H1 (cell line): ENCODE measurements around the gene LSM10. TPM values are rescaled to one million over a fixed set of nuclear protein-coding genes. Genes with fewer than 3 reads are reported as not detected.

ENCODE experiments used
- CTCF ChIA-PET: fragments of 300-600 bp; sonication (Branson Sonifier 250); formaldehyde crosslinking; loops from one replicate; lab custom pipeline; 2021; ENCODE audit not compliant: partially characterized antibody; lab: Charles Lee
- POLR2A ChIA-PET: fragments of 300-600 bp; sonication (Branson Sonifier 250); formaldehyde crosslinking; loops from one replicate; lab custom pipeline; 2021; ENCODE audit warnings: inconsistent platforms; ENCODE audit not compliant: partially characterized antibody; lab: Charles Lee
- DNase-seq, 2 experiments: peaks; one replicate each; pipeline versions ENCODE4 v3.0.0 to v3.0.0-alpha.2; 2010 to 2022; ENCODE audit warnings: low spot score in 2 of 2, low read depth in 1 of 2, mixed read lengths in 1 of 2
- FAIRE-seq: peaks from 2 replicates; lab custom pipeline; 2011; peaks lifted over from hg19 to GRCh38; lab: Jason Lieb, UNC
- H2AFZ ChIP-seq: 2 replicates; pipeline ENCODE4 v1.8.1; 2012; ENCODE audit warnings: low read length, inconsistent platforms
- H2AK5ac ChIP-seq: 2 replicates; pipeline ENCODE4 v1.6.1; 2013; ENCODE audit warnings: low read depth, low read length
- H2BK120ac ChIP-seq: replicated peaks from 2 replicates; pipeline ENCODE3; 2013; ENCODE audit warnings: low read depth, low read length, inconsistent platforms
- H2BK12ac ChIP-seq: 2 replicates; pipeline ENCODE4 v1.6.1; 2013; ENCODE audit warnings: low read depth, low read length
- H2BK15ac ChIP-seq: 2 replicates; pipeline ENCODE4 v1.6.1; 2013; ENCODE audit warnings: low read length
- H2BK20ac ChIP-seq: 2 replicates; pipeline ENCODE4 v1.6.1; 2013; ENCODE audit warnings: low read length
- H2BK5ac ChIP-seq: 2 replicates; pipeline ENCODE4 v1.6.1; 2013; ENCODE audit warnings: low read depth, low read length
- H3K14ac ChIP-seq: 2 replicates; pipeline ENCODE4 v1.6.1; 2013; ENCODE audit warnings: inconsistent platforms; ENCODE audit not compliant: insufficient read length
- H3K18ac ChIP-seq: 2 replicates; pipeline ENCODE4 v1.6.1; 2013; ENCODE audit warnings: low read length; ENCODE audit errors: extremely low read depth
- H3K23ac ChIP-seq: 2 replicates; pipeline ENCODE4 v1.6.1; 2013; ENCODE audit warnings: inconsistent platforms; ENCODE audit not compliant: insufficient read length
- H3K23me2 ChIP-seq: 2 replicates; pipeline ENCODE4 v1.6.1; 2013; ENCODE audit warnings: low read depth, low read length
- H3K27ac ChIP-seq: 2 replicates; pipeline ENCODE4 v1.6.1; 2011; ENCODE audit warnings: low read depth, low read length, inconsistent platforms
- H3K27me3 ChIP-seq, 4 experiments: replicated peaks in 1 of 4; 1 replicate in 1 of 4; 2 replicates in 3 of 4; pipeline versions ENCODE4 v1.6.1 to v1.8.1; 2011 to 2013; ENCODE audit warnings: low read length in 3 of 4, mild to moderate bottlenecking in 3 of 4, inconsistent platforms in 2 of 4, mixed read lengths in 2 of 4, moderate library complexity in 1 of 4; ENCODE audit not compliant: control insufficient read depth in 3 of 4, insufficient read depth in 3 of 4; ENCODE audit errors: extremely low read depth in 1 of 4
- H3K36me3 ChIP-seq, 4 experiments: 2 replicates each; pipeline versions ENCODE4 v1.6.1 to v1.8.1; 2011 to 2013; ENCODE audit warnings: mild to moderate bottlenecking in 4 of 4, low read length in 3 of 4, moderate library complexity in 2 of 4, control low read depth in 1 of 4, inconsistent platforms in 1 of 4; ENCODE audit not compliant: insufficient read depth in 4 of 4, control insufficient read depth in 2 of 4
- H3K4ac ChIP-seq: replicated peaks from 2 replicates; pipeline ENCODE3; 2013; ENCODE audit warnings: low read length, low read depth, mixed read lengths, inconsistent platforms; ENCODE audit not compliant: insufficient read length
- H3K4me1 ChIP-seq, 4 experiments: replicated peaks in 1 of 4; 1 replicate in 1 of 4; 2 replicates in 3 of 4; pipeline versions ENCODE4 v1.6.1 to v1.8.1; 2011 to 2013; ENCODE audit warnings: low read length in 3 of 4, inconsistent platforms in 2 of 4, mixed read lengths in 1 of 4; ENCODE audit not compliant: insufficient read depth in 4 of 4, control insufficient read depth in 3 of 4
- H3K4me2 ChIP-seq, 2 experiments: 2 replicates each; pipeline versions ENCODE4 v1.6.1 to v1.8.1; 2011 to 2013; ENCODE audit warnings: low read depth in 2 of 2, low read length in 2 of 2, control low read depth in 1 of 2, inconsistent platforms in 1 of 2, mild to moderate bottlenecking in 1 of 2; ENCODE audit not compliant: insufficient read depth in 1 of 2
- H3K4me3 ChIP-seq, 4 experiments: fragments of 200-600, 300-600 bp in 1 of 4; sonication (generic), shearing (Covaris generic), sonication (Bioruptor Twin) in 1 of 4; 2 replicates each; pipeline versions ENCODE4 v1.5.1 to v1.8.1; 2011 to 2016; ENCODE audit warnings: low read length in 4 of 4, low read depth in 3 of 4, control low read depth in 2 of 4, inconsistent platforms in 2 of 4, mild to moderate bottlenecking in 2 of 4, mixed read lengths in 1 of 4, moderate library complexity in 1 of 4; ENCODE audit not compliant: insufficient read depth in 2 of 4; ENCODE audit errors: extremely low read depth in 1 of 4
- H3K56ac ChIP-seq: replicated peaks from 2 replicates; pipeline ENCODE3; 2013; ENCODE audit warnings: low read depth, mild to moderate bottlenecking, mixed read lengths, low read length, inconsistent platforms; ENCODE audit not compliant: insufficient read length
- H3K79me1 ChIP-seq: 2 replicates; pipeline ENCODE4 v1.6.1; 2013; ENCODE audit warnings: low read depth, low read length, control low read depth
- H3K79me2 ChIP-seq, 2 experiments: 2 replicates each; pipeline versions ENCODE4 v1.6.1 to v1.8.1; 2012 to 2013; ENCODE audit warnings: low read length in 2 of 2, mild to moderate bottlenecking in 2 of 2, inconsistent platforms in 1 of 2; ENCODE audit not compliant: insufficient read depth in 2 of 2, control insufficient read depth in 1 of 2
- H3K9ac ChIP-seq, 4 experiments: replicated peaks in 1 of 4; 1 replicate in 1 of 4; 2 replicates in 3 of 4; pipeline versions ENCODE4 v1.6.1 to v1.8.1; 2011 to 2013; ENCODE audit warnings: low read depth in 3 of 4, low read length in 3 of 4, control low read depth in 2 of 4, mild to moderate bottlenecking in 2 of 4, moderate library complexity in 2 of 4, inconsistent platforms in 1 of 4; ENCODE audit errors: extremely low read depth in 1 of 4
- H3K9me3 ChIP-seq, 2 experiments: 2 replicates each; pipeline versions ENCODE4 v1.6.1 to v1.8.1; 2012 to 2013; ENCODE audit warnings: mild to moderate bottlenecking in 2 of 2, moderate library complexity in 2 of 2, control low read depth in 1 of 2, inconsistent platforms in 1 of 2, low read depth in 1 of 2, low read length in 1 of 2, mixed read lengths in 1 of 2; ENCODE audit not compliant: insufficient read depth in 2 of 2
- H4K20me1 ChIP-seq, 2 experiments: replicated peaks in 1 of 2; 2 replicates each; pipeline versions ENCODE3 to v1.8.1; 2011 to 2013; ENCODE audit warnings: inconsistent platforms in 2 of 2, low read length in 2 of 2, mild to moderate bottlenecking in 1 of 2; ENCODE audit not compliant: insufficient read depth in 2 of 2, control insufficient read depth in 1 of 2
- H4K5ac ChIP-seq: 2 replicates; pipeline ENCODE4 v1.6.1; 2013; ENCODE audit warnings: low read length, low read depth, mixed read lengths, inconsistent platforms; ENCODE audit not compliant: insufficient read length
- H4K8ac ChIP-seq: 2 replicates; pipeline ENCODE4 v1.8.0; 2013; ENCODE audit warnings: mild to moderate bottlenecking, moderate library complexity, low read length, inconsistent platforms; ENCODE audit not compliant: insufficient read depth; ENCODE audit errors: extremely low read depth
- H4K91ac ChIP-seq: replicated peaks from 2 replicates; pipeline ENCODE3; 2013; ENCODE audit warnings: low read length, mixed read lengths, inconsistent platforms; ENCODE audit not compliant: insufficient read length
- GABPA ChIP-seq: IDR thresholded peaks from 2 replicates; pipeline ENCODE4 v1.6.1; 2011; ENCODE audit warnings: mild to moderate bottlenecking, low read length, moderate library complexity, borderline replicate concordance; ENCODE audit not compliant: insufficient read depth
- NRF1 ChIP-seq: IDR thresholded peaks from 2 replicates; pipeline ENCODE4 v1.6.1; 2011; ENCODE audit warnings: mild to moderate bottlenecking, low read depth, low read length, improper control_type of control experiment
- RBBP5 ChIP-seq: IDR thresholded peaks from 2 replicates; pipeline ENCODE4 v1.7.1; 2012; ENCODE audit warnings: low read depth, mild to moderate bottlenecking, inconsistent platforms, low read length, moderate library complexity, borderline replicate concordance
- RFX5 ChIP-seq: IDR thresholded peaks from 2 replicates; pipeline ENCODE4 v1.6.1; 2011; ENCODE audit warnings: low read depth, low read length, improper control_type of control experiment, borderline replicate concordance
- SP1 ChIP-seq: IDR thresholded peaks from 2 replicates; pipeline ENCODE4 v1.6.1; 2011; ENCODE audit warnings: low read depth, low read length
- SP4 ChIP-seq: IDR thresholded peaks from 2 replicates; pipeline ENCODE4 v1.6.1; 2012; ENCODE audit warnings: low read length, inconsistent platforms
- WGBS, 2 experiments: shearing (Covaris generic) in 1 of 2; methylation state at CpG; one replicate each; pipeline versions ENCODE4 v1.1.6 to v1.1.7; 2013 to 2015; ENCODE audit warnings: low lambda C conversion rate in 2 of 2, mixed read lengths in 2 of 2, inconsistent platforms in 1 of 2, low coverage in 1 of 2, missing lambda C conversion rate in 1 of 2; ENCODE audit not compliant: insufficient replicate concordance in 2 of 2, insufficient coverage in 1 of 2, insufficient read length in 1 of 2; ENCODE audit errors: extremely low coverage in 1 of 2, missing lambda C conversion rate in 1 of 2; 5-methylcytosine and 5-hydroxymethylcytosine counted together
- polyA plus RNA-seq, 7 experiments: library from polyadenylated mRNA; depleted of rRNA in 3 of 7; stranded (reverse) in 5 of 7; unstranded in 2 of 7; fragments of >200 nt in 5 of 7; fragments of 200-250 nt in 2 of 7; gene quantifications; 1 replicate in 5 of 7; 2 replicates in 1 of 7; 4 replicates in 1 of 7; pipeline versions ENCODE4 v1.2.1 to v1.2.3, GENCODE V29; 2011 to 2013; ENCODE audit warnings: missing spikeins in 2 of 7, mixed read lengths in 2 of 7
- total RNA-seq: library from RNA; stranded (reverse); fragmentation: NEBNext Ultra II Directional; extraction: Animal tissue kit (Norgen Biotek cat#: 25700); gene quantifications from 2 replicates; pipeline ENCODE4 v1.2.1, GENCODE V29; 2021

The LSM10 gene
- total and polyA plus RNA-seq, 2 of the 8 experiments (the other 6 are each of a cell fraction or from before 2014, with no cell fraction given), result 59.5 to 140 TPM

DNA sequence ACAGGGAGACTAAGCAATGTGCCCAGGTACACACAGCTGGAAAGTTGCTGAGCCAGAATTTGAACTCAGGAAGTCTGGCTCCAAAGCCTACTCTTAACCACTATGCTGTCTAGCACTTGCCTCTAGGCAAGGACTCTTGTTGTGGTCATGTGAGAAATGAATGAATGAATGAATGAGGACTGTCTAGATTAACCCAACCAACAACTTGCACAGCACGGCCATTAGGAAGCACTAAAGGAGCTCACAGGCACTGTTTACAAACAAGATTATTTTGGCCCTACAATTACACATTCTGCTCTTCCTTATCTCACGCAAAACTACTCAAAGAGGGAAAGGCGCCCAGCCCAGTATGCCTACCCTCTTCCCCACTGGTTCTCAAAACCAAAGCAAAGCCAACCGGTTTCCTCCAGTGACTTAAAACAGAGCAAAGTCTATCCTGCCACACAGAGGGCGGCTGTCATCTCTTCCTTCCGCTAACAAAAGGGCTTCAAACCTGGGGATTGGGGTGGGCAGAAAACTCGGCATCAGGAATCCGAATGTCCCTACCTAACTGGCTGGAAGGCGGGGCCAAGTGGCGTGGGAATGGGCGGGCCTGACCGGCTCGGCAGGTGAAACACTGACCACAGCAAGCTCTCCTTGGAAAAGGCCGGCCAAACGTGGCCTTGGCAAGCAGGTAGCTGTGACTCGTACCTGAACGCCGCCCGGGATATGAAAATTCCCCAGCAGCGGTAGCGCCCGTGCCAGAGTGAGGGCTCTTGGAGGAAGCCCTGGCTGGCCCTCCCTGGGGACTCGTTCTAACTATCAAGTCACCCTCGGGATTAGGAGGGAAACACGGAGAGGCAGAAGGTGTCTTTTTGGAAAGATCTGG is 12.9 kb downstream of the LSM10 start:
- ChIA-PET POLR2A (interaction anchor here (0.6 to 3.6 kb wide), 10 partner anchors 16 to 1249 kb away, joined by 3 to 40 read pairs (median 3); partner anchors contain the start of genes EVA1B and MRPS15), CTCF (interaction anchor here (0.7 to 9.8 kb wide), 8 partner anchors 12 to 84 kb away, joined by 3 to 90 read pairs (median 4); no protein-coding TSS in a partner anchor)
- Histone ChIP-seq H3K4ac (no peak overlapping the region), H4K20me1 (peaks cover 2 to 17% of the 10 kb centered on the region in 2 experiments), H2AFZ (no peak overlapping the region), H3K4me1 (peaks cover 6 to 17% (median 10%) of the 10 kb centered on the region in 4 experiments; a peak in 6 of 7 replicates), H3K9me3 (no peaks in the 10 kb centered on the region), H2BK5ac (0 out of 2 replicates have a peak overlapping the region, but pooled peaks have one; percentile 3), H4K5ac (no peak overlapping the region), H3K23ac (no peak overlapping the region), H3K4me3 (peak overlapping the region; percentile 71 to 94 (median 92)), H3K23me2 (peaks cover 9% of the 10 kb centered on the region; the same call in 1 of the 2 replicates), H3K36me3 (no peaks in the 10 kb centered on the region), H3K79me2 (peaks cover 6 to 50% of the 10 kb centered on the region in 2 experiments), H2AK5ac (no peak overlapping the region), H3K27me3 (no peaks in the 10 kb centered on the region), H3K27ac (0 out of 2 replicates have a peak overlapping the region, but pooled peaks have one; percentile 6), H2BK15ac (no peak overlapping the region), H4K91ac (no peak overlapping the region), H3K14ac (no peak overlapping the region), H2BK120ac (no peak overlapping the region), H3K56ac (no peak overlapping the region), H2BK12ac (no peak overlapping the region), H2BK20ac (no peak overlapping the region), H4K8ac (no peak overlapping the region), H3K4me2 (peak overlapping the region; percentile 74 to 95), H3K79me1 (peaks cover 9% of the 10 kb centered on the region; the same call in 1 of the 2 replicates), H3K9ac (peak overlapping the region; percentile 58 to 68 (median 64)), H3K18ac (no peak overlapping the region)
- 4% methylated on average over 25 of the region's 25 CpGs; no CpG with 5 or more reads in 1 of the 2 experiments for WGBS, 2 experiments
- FAIRE-seq (no peak), DNase-seq (peak in 1 of 2 experiments; percentile 65)
- 0 out of 2 replicates have a peak, but pooled peaks have one; percentile 11 for TF ChIP-seq SP1
- TF ChIP-seq GABPA, result no peak
- no peak for TF ChIP-seq RFX5
- TF ChIP-seq NRF1, result no peak
- 0 out of 2 replicates have a peak, but pooled peaks have one; percentile 34 for TF ChIP-seq RBBP5
- TF ChIP-seq SP4, result no peak
